K562 (cell line): ENCODE measurements around the gene PTPN14. TPM values are rescaled to one million over a fixed set of nuclear protein-coding genes. Genes with fewer than 3 reads are reported as not detected.

Source experiments
- ATAC-seq: fragments of 200-7000 bp; cut with Tn5 transposase; 3 replicates; pipeline ENCODE4 v1.9.1; 2020; ENCODE audit warnings: moderate library complexity
- BruUV-seq: library from RNA; stranded (reverse); fragments of 400-500 nt; replicated peaks from 2 replicates; lab custom pipeline; 2021; lab: Mats Ljungman, UMichigan
- CTCF ChIA-PET: fragments of 300-600 bp; formaldehyde crosslinking; extraction: SDS; loops from one replicate; lab custom pipeline; 2021; ENCODE audit warnings: low intra/inter-chr PET ratio; lab: Yijun Ruan, JAX
- POLR2A ChIA-PET: fragments of 300-600, 350-650 bp; sonication (Branson Sonifier 250); formaldehyde crosslinking; extraction: SDS; loops from one replicate; lab custom pipeline; 2021; ENCODE audit warnings: antibody characterized with exemption, inconsistent platforms; lab: Yijun Ruan, JAX
- DNase-seq, 4 experiments: peaks; one replicate each; pipeline versions ENCODE4 v3.0.0 to v3.0.0-alpha.2; 2011 to 2018; ENCODE audit warnings: low spot score in 3 of 4, mixed read lengths in 3 of 4; ENCODE audit errors: extremely low read depth in 1 of 4
- FAIRE-seq: peaks from 2 replicates; lab custom pipeline; 2011; peaks lifted over from hg19 to GRCh38; lab: Jason Lieb, UNC
- H2AFZ ChIP-seq: 2 replicates; pipeline ENCODE4 v1.6.0; 2011; ENCODE audit warnings: low read depth, low read length, control low read depth, inconsistent platforms
- H3K27ac ChIP-seq: fragments of 200-600 bp; 3 replicates; pipeline ENCODE4 v1.8.0; 2011; ENCODE audit warnings: low read depth, mild to moderate bottlenecking, control low read depth, inconsistent platforms, low read length, moderate library complexity, mixed read lengths; ENCODE audit errors: extremely low read depth
- H3K27me3 ChIP-seq, 2 experiments: fragments of 300-600 bp in 1 of 2; 2 replicates in 1 of 2; 3 replicates in 1 of 2; pipeline versions ENCODE4 v1.6.0 to v1.8.0; 2011; ENCODE audit warnings: inconsistent platforms in 2 of 2, low read length in 2 of 2, mild to moderate bottlenecking in 1 of 2, mixed read lengths in 1 of 2, moderate library complexity in 1 of 2; ENCODE audit not compliant: control insufficient read depth in 2 of 2, insufficient read depth in 2 of 2
- H3K36me3 ChIP-seq: fragments of 300-600 bp; 3 replicates; pipeline ENCODE4 v1.8.0; 2011; ENCODE audit warnings: mild to moderate bottlenecking, low read length, inconsistent platforms; ENCODE audit not compliant: control insufficient read depth, insufficient read depth
- H3K4me1 ChIP-seq, 2 experiments: fragments of 200-600 bp in 1 of 2; replicated peaks in 1 of 2; 2 replicates in 1 of 2; 3 replicates in 1 of 2; pipeline versions ENCODE4 v1.5.1 to v1.8.0; 2011; ENCODE audit warnings: inconsistent platforms in 2 of 2, low read length in 2 of 2, mild to moderate bottlenecking in 1 of 2, mixed read lengths in 1 of 2, moderate library complexity in 1 of 2; ENCODE audit not compliant: control insufficient read depth in 2 of 2, insufficient read depth in 2 of 2
- H3K4me2 ChIP-seq: 2 replicates; pipeline ENCODE4 v1.6.1; 2011; ENCODE audit warnings: low read length, control low read depth, inconsistent platforms, mixed read lengths; ENCODE audit not compliant: insufficient read depth
- H3K4me3 ChIP-seq: fragments of 200-600 bp; sonication (generic), shearing (Covaris generic); 2 replicates; pipeline ENCODE4 v1.5.1; 2016; ENCODE audit warnings: control low read depth, inconsistent platforms
- H3K79me2 ChIP-seq: fragments of 200-600 bp; 3 replicates; pipeline ENCODE4 v1.8.0; 2011; ENCODE audit warnings: low read length, inconsistent platforms; ENCODE audit not compliant: control insufficient read depth, insufficient read depth
- H3K9ac ChIP-seq, 2 experiments: 2 replicates each; pipeline versions ENCODE4 v1.6.0 to v1.6.1; 2011; ENCODE audit warnings: low read depth in 2 of 2, low read length in 2 of 2, control low read depth in 1 of 2, inconsistent platforms in 1 of 2, mild to moderate bottlenecking in 1 of 2, mixed read lengths in 1 of 2; ENCODE audit not compliant: insufficient read depth in 1 of 2
- H3K9me1 ChIP-seq: one replicate; pipeline ENCODE4 v1.6.0; 2011; ENCODE audit warnings: inconsistent platforms, mild to moderate bottlenecking, low read length, moderate library complexity; ENCODE audit not compliant: control insufficient read depth, insufficient read depth
- H3K9me3 ChIP-seq: replicated peaks from 2 replicates; pipeline ENCODE4 v1.5.1; 2011; ENCODE audit warnings: low read depth, low read length, inconsistent platforms; ENCODE audit not compliant: control insufficient read depth, insufficient read depth
- H4K20me1 ChIP-seq: replicated peaks from 2 replicates; pipeline ENCODE4 v1.6.1; 2011; ENCODE audit warnings: low read length, inconsistent platforms, mixed read lengths; ENCODE audit not compliant: control insufficient read depth, insufficient read depth
- DPF2 ChIP-seq: fragments of 450-650 bp; IDR thresholded peaks from 2 replicates; pipeline ENCODE4 v1.6.1; 2016
- EWSR1 ChIP-seq: fragments of 450-650 bp; IDR thresholded peaks from 2 replicates; pipeline ENCODE4 v1.6.1; 2018; ENCODE audit warnings: borderline replicate concordance, mild to moderate bottlenecking, low read depth, moderate library complexity; ENCODE audit not compliant: partially characterized antibody
- GABPB1 ChIP-seq: sonication (generic); formaldehyde crosslinking; IDR thresholded peaks from 2 replicates; pipeline ENCODE4 v1.8.0; 2022; ENCODE audit warnings: mild to moderate bottlenecking, missing genetic modification reagents
- HLTF ChIP-seq: fragments of 450-650 bp; IDR thresholded peaks from 2 replicates; pipeline ENCODE4 v1.6.1; 2016
- MYC ChIP-seq, 2 experiments: fragments of 250-450 bp in 1 of 2; sonication (Bioruptor Pico) in 1 of 2; IDR thresholded peaks; 2 replicates each; pipeline versions ENCODE4 v1.5.1 to v1.6.1; 2012 to 2021; ENCODE audit warnings: low read depth in 2 of 2, borderline replicate concordance in 1 of 2, improper control_type of control experiment in 1 of 2, low read length in 1 of 2, mild to moderate bottlenecking in 1 of 2, moderate library complexity in 1 of 2
- SIRT6 ChIP-seq: IDR thresholded peaks from one replicate; pipeline ENCODE4 v1.6.1; 2012; ENCODE audit warnings: low read depth, mild to moderate bottlenecking, control low read depth, inconsistent platforms, low read length, moderate library complexity
- SMARCA4 ChIP-seq: fragments of 450-650 bp; IDR thresholded peaks from 2 replicates; pipeline ENCODE4 v1.6.1; 2016
- SP1 ChIP-seq: sonication (generic); formaldehyde crosslinking; IDR thresholded peaks from 2 replicates; pipeline ENCODE4 v1.8.1; 2022; ENCODE audit warnings: mild to moderate bottlenecking, missing genetic modification reagents
- SREBF2 ChIP-seq: sonication (generic); formaldehyde crosslinking; IDR thresholded peaks from 2 replicates; pipeline ENCODE4 v1.4.0; 2020; ENCODE audit warnings: mild to moderate bottlenecking, missing genetic modification reagents
- TCF7L2 ChIP-seq: fragments of 150-350 bp; IDR thresholded peaks from 2 replicates; pipeline ENCODE4 v1.6.1; 2016; ENCODE audit warnings: low read depth, mild to moderate bottlenecking, low read length, moderate library complexity
- WHSC1 ChIP-seq: IDR thresholded peaks from one replicate; pipeline ENCODE4 v1.6.1; 2012; ENCODE audit warnings: low read length, control low read depth, inconsistent platforms
- ZNF717 ChIP-seq: fragments of 250-450 bp; sonication (Bioruptor Pico); IDR thresholded peaks from 2 replicates; pipeline ENCODE4 v1.5.0; 2021
- ZNF76 ChIP-seq: fragments of 250-450 bp; sonication (Bioruptor Pico); IDR thresholded peaks from 2 replicates; pipeline ENCODE4 v1.4.0; 2020; ENCODE audit warnings: mild to moderate bottlenecking, moderate library complexity, borderline replicate concordance
- WGBS: fragments of 100-300 bp; shearing (Covaris generic); methylation state at CpG from one replicate; pipeline ENCODE4 v1.1.6; 2016; ENCODE audit warnings: low coverage, mixed read lengths; ENCODE audit not compliant: insufficient coverage; ENCODE audit errors: missing lambda C conversion rate; 5-methylcytosine and 5-hydroxymethylcytosine counted together
- in situ Hi-C: fragments of 300-500 bp; cut with MboI; formaldehyde crosslinking; loops from 4 replicates; pipeline ENCODE4 v1.15.0; 2018; ENCODE audit warnings: inconsistent platforms, mixed read lengths
- intact Hi-C: fragments of 100-400 bp; cut with micrococcal nuclease; formaldehyde crosslinking; loops from 2 replicates; pipeline ENCODE4 v1.14.2; 2022
- polyA plus RNA-seq, 8 experiments: library from polyadenylated mRNA; depleted of rRNA in 4 of 8; stranded (reverse) in 5 of 8; unstranded in 3 of 8; fragments of >200 nt; fragmentation: Nextera tagmentation in 2 of 8; fragmentation: Illumina TruSeq in 1 of 8; extraction: Ambion mirVana in 2 of 8; extraction: Trizol in 1 of 8; gene quantifications; 2 replicates each; pipeline versions ENCODE4 v1.2.1 to v1.2.3, GENCODE V29; 2011 to 2014; ENCODE audit warnings: inconsistent platforms in 1 of 8, missing spikeins in 1 of 8
- total RNA-seq, 7 experiments: library from RNA; depleted of rRNA in 6 of 7; stranded (reverse); fragments of >200 nt in 6 of 7; fragmentation: Illumina TruSeq in 2 of 7; extraction: Trizol in 2 of 7; gene quantifications; 2 replicates each; pipeline versions ENCODE4 v1.2.1 to v1.2.3, GENCODE V29; 2011 to 2021; ENCODE audit warnings: low replicate concordance in 1 of 7
- TF ChIP-seq, protein P1 (sequence below), 2 experiments: fragments of 450-650 bp in 1 of 2; sonication (generic) in 1 of 2; formaldehyde crosslinking in 1 of 2; IDR thresholded peaks in 1 of 2; conservative IDR thresholded peaks in 1 of 2; 2 replicates each; pipeline versions ENCODE4 v1.6.1 to v1.8.1; 2016 to 2023; ENCODE audit warnings: mild to moderate bottlenecking in 2 of 2, moderate library complexity in 2 of 2, inconsistent platforms in 1 of 2, missing genetic modification reagents in 1 of 2
- TF ChIP-seq, protein P2 (sequence below): fragments of 250-450 bp; sonication (Bioruptor Pico); IDR thresholded peaks from 2 replicates; pipeline ENCODE4 v1.4.0; 2020; ENCODE audit warnings: mild to moderate bottlenecking, moderate library complexity, borderline replicate concordance
- TF ChIP-seq, protein P3 (sequence below), 2 experiments: fragments of 200-800 bp in 1 of 2; sonication (Bioruptor generic) in 1 of 2; sonication (generic) in 1 of 2; formaldehyde crosslinking in 1 of 2; IDR thresholded peaks in 1 of 2; conservative IDR thresholded peaks in 1 of 2; 2 replicates each; pipeline versions ENCODE4 v1.5.0 to v1.6.1; 2016 to 2020; ENCODE audit warnings: missing compliant biosample characterization in 1 of 2, missing genetic modification characterization in 1 of 2, missing genetic modification reagents in 1 of 2

Gene PTPN14
- total and polyA plus RNA-seq, 9 of the 15 experiments (the other 6 are each of a cell fraction or from before 2014, with no cell fraction given), result 0.01 to 0.29 (median 0.04) TPM; not detected in 6

DNA sequence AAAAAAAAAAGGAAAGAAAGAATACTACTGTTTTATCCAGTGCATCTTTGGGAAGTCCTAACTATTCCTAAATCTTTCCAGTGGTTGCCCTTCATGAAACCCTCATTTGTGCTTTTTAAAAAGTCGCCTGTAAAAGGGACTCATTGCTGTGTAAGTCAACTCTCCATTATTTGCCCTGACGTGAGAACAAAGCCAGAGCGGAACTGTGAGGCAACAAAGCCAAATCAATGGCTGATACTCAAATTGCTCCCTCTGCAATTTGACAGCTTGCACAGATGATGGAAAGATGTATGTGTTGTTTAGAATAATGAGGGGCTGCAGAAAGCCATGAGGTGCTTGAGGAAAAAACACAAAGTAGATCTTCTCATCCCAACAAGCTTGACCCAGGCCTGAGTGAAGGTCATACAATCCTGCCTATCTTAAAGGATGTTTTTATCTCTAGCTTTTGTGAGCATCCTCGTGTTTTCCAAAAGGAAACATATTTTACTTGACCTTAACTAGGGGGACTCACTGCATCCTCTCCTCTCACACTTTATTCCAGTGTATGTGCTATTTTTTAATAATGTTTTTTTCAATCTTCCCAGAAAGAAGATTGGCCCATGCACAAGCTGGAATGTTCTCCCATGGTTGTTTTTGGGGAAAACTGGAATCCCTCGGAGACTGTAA, 237.1 kb downstream of the PTPN14 start:
- no TSS peak for BruUV-seq
- no peaks in the 10 kb centered on the region for H3K9me3 ChIP-seq
- H3K9ac ChIP-seq, result no peak overlapping the region
- FAIRE-seq, result no peak
- ChIA-PET CTCF (no interaction called here), POLR2A (no interaction called here)
- H3K9me1 ChIP-seq, result no peaks in the 10 kb centered on the region
- no peaks in the 10 kb centered on the region for H4K20me1 ChIP-seq
- H3K27ac ChIP-seq, result no peak overlapping the region
- no peaks in the 10 kb centered on the region for H3K4me1 ChIP-seq
- H3K27me3 ChIP-seq, result no peaks in the 10 kb centered on the region
- no peak overlapping the region for H3K4me3 ChIP-seq
- DNase-seq, result no peak
- H3K36me3 ChIP-seq, result peaks cover 17% of the 10 kb centered on the region; the same call in 1 of the 3 replicates
- H2AFZ ChIP-seq, result no peak overlapping the region
- H3K4me2 ChIP-seq, result no peak overlapping the region
- 60% methylated on average over 5 of the region's 5 CpGs for WGBS
- H3K79me2 ChIP-seq, result no peaks in the 10 kb centered on the region
- intact Hi-C loops, result no loop called here
- in situ Hi-C loops, result no loop called here
- ATAC-seq, result no peak
- TF ChIP-seq, protein P1, sequence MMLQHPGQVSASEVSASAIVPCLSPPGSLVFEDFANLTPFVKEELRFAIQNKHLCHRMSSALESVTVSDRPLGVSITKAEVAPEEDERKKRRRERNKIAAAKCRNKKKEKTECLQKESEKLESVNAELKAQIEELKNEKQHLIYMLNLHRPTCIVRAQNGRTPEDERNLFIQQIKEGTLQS (IDR thresholded peaks at IDR 0.05), result no peak
- TF ChIP-seq, protein P1 (CRISPR knock-in tag; conservative IDR thresholded peaks at IDR 0.05), result no peak
- TF ChIP-seq HLTF, result no peak
- no peak for TF ChIP-seq ZNF717 (CRISPR knock-in tag)
- TF ChIP-seq DPF2, result no peak
- no peak for TF ChIP-seq TCF7L2
- TF ChIP-seq MYC (IDR thresholded peaks at IDR 0.05; ENCODE audit: low read depth, low read length), result no peak
- no peak for TF ChIP-seq MYC (CRISPR knock-in tag; IDR thresholded peaks at IDR 0.05; ENCODE audit: borderline replicate concordance, low read depth)
- TF ChIP-seq, protein P2, sequence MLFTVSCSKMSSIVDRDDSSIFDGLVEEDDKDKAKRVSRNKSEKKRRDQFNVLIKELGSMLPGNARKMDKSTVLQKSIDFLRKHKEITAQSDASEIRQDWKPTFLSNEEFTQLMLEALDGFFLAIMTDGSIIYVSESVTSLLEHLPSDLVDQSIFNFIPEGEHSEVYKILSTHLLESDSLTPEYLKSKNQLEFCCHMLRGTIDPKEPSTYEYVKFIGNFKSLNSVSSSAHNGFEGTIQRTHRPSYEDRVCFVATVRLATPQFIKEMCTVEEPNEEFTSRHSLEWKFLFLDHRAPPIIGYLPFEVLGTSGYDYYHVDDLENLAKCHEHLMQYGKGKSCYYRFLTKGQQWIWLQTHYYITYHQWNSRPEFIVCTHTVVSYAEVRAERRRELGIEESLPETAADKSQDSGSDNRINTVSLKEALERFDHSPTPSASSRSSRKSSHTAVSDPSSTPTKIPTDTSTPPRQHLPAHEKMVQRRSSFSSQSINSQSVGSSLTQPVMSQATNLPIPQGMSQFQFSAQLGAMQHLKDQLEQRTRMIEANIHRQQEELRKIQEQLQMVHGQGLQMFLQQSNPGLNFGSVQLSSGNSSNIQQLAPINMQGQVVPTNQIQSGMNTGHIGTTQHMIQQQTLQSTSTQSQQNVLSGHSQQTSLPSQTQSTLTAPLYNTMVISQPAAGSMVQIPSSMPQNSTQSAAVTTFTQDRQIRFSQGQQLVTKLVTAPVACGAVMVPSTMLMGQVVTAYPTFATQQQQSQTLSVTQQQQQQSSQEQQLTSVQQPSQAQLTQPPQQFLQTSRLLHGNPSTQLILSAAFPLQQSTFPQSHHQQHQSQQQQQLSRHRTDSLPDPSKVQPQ, result no peak
- TF ChIP-seq SMARCA4, result no peak
- no peak for TF ChIP-seq SREBF2
- TF ChIP-seq, protein P3, sequence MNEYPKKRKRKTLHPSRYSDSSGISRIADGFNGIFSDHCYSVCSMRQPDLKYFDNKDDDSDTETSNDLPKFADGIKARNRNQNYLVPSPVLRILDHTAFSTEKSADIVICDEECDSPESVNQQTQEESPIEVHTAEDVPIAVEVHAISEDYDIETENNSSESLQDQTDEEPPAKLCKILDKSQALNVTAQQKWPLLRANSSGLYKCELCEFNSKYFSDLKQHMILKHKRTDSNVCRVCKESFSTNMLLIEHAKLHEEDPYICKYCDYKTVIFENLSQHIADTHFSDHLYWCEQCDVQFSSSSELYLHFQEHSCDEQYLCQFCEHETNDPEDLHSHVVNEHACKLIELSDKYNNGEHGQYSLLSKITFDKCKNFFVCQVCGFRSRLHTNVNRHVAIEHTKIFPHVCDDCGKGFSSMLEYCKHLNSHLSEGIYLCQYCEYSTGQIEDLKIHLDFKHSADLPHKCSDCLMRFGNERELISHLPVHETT (CRISPR knock-in tag; conservative IDR thresholded peaks at IDR 0.05 in 1 of 2, IDR thresholded peaks at IDR 0.05 in 1 of 2), result no peak
- no peak for TF ChIP-seq WHSC1
- TF ChIP-seq GABPB1 (CRISPR knock-in tag), result no peak
- no peak for TF ChIP-seq SIRT6
- no peak for TF ChIP-seq ZNF76
- no peak for TF ChIP-seq EWSR1
- TF ChIP-seq SP1, result no peak
